T-cell (primary cell): ENCODE measurements around the gene NRF1. TPM values are rescaled to one million over a fixed set of nuclear protein-coding genes. Genes with fewer than 3 reads are reported as not detected.
A peak's percentile ranks its signal among the peaks of the same experiment; 100 is the strongest.
"Not testable (repeated sequence)": the region's sequence is repeated elsewhere in the genome, so short reads cannot be mapped to it uniquely, and the experiment has no call there.

ENCODE experiments used
- ATAC-seq, 4 experiments: fragments of 200-7000 bp in 3 of 4; fragments of 150-1000 bp in 1 of 4; cut with Tn5 transposase; replicated peaks in 1 of 4; 1 replicate in 3 of 4; 2 replicates in 1 of 4; pipeline ENCODE4 v1.10.0; 2021; ENCODE audit warnings: moderate library complexity in 3 of 4, mild to moderate bottlenecking in 2 of 4, moderate number of reproducible peaks in 1 of 4
- CTCF ChIA-PET, 2 donors: fragments of 300-600 bp; sonication (Branson Sonifier 250); formaldehyde crosslinking; loops; one replicate each; lab custom pipeline; 2022; ENCODE audit warnings: antibody characterized with exemption in 2 of 2; lab: Charles Lee
- POLR2A ChIA-PET, 2 donors: fragments of 300-600 bp; sonication (Branson Sonifier 250); formaldehyde crosslinking; loops; one replicate each; lab custom pipeline; 2022; ENCODE audit warnings: antibody characterized with exemption in 2 of 2; lab: Charles Lee
- DNase-seq, 35 experiments: peaks; one replicate each; pipeline versions ENCODE4 v3.0.0 to v3.0.0-alpha.2; 2013 to 2023
- H3K27ac ChIP-seq: one replicate; pipeline ENCODE4 v1.5.1; 2013; ENCODE audit warnings: low read length
- H3K27me3 ChIP-seq, 2 experiments: replicated peaks in 1 of 2; 1 replicate in 1 of 2; 2 replicates in 1 of 2; pipeline versions ENCODE4 v1.6.1 to v1.7.0; 2013; ENCODE audit warnings: low read length in 1 of 2, mixed read lengths in 1 of 2; ENCODE audit not compliant: control insufficient read depth in 2 of 2, insufficient read depth in 2 of 2; ENCODE audit errors: extremely low read depth in 1 of 2
- H3K36me3 ChIP-seq, 2 donors: 1 replicate in 1 of 2; 2 replicates in 1 of 2; pipeline versions ENCODE4 v1.6.1 to v1.7.0; 2013; ENCODE audit warnings: low read length in 1 of 2; ENCODE audit not compliant: control insufficient read depth in 2 of 2, insufficient read depth in 1 of 2; ENCODE audit errors: extremely low read depth in 1 of 2
- H3K4me1 ChIP-seq, 2 experiments: 1 replicate in 1 of 2; 2 replicates in 1 of 2; pipeline versions ENCODE4 v1.6.1 to v1.7.0; 2013; ENCODE audit warnings: low read length in 2 of 2, mixed read lengths in 1 of 2; ENCODE audit not compliant: insufficient read depth in 2 of 2, control insufficient read depth in 1 of 2; ENCODE audit errors: extremely low read depth in 1 of 2
- H3K4me3 ChIP-seq, 2 donors: 1 replicate in 1 of 2; 2 replicates in 1 of 2; pipeline versions ENCODE4 v1.5.1 to v1.7.0; 2013; ENCODE audit warnings: mild to moderate bottlenecking in 2 of 2, low read length in 1 of 2, moderate library complexity in 1 of 2; ENCODE audit not compliant: control insufficient read depth in 1 of 2; ENCODE audit errors: extremely low read depth in 1 of 2
- H3K9me3 ChIP-seq: 2 replicates; pipeline ENCODE4 v1.7.0; 2013
- H3K27ac Mint-ChIP-seq, 2 donors: one replicate each; pipeline ENCODE4 v1.8.0; 2020 to 2021; ENCODE audit warnings: mild to moderate bottlenecking in 2 of 2, mixed read lengths in 2 of 2
- H3K27me3 Mint-ChIP-seq, 2 donors: one replicate each; pipeline ENCODE4 v1.8.0; 2021 to 2022; ENCODE audit warnings: mixed read lengths in 2 of 2
- H3K36me3 Mint-ChIP-seq: one replicate; pipeline ENCODE4 v1.8.0; 2021; ENCODE audit warnings: mixed read lengths
- H3K4me1 Mint-ChIP-seq, 3 donors: one replicate each; pipeline ENCODE4 v1.8.0; 2020 to 2022; ENCODE audit warnings: mixed read lengths in 3 of 3, mild to moderate bottlenecking in 1 of 3
- H3K4me3 Mint-ChIP-seq, 3 donors: one replicate each; pipeline ENCODE4 v1.8.0; 2020 to 2022; ENCODE audit warnings: mild to moderate bottlenecking in 3 of 3, mixed read lengths in 3 of 3, moderate library complexity in 3 of 3
- H3K9me3 Mint-ChIP-seq, 3 donors: one replicate each; pipeline ENCODE4 v1.8.0; 2020 to 2022; ENCODE audit warnings: mixed read lengths in 3 of 3
- WGBS: methylation state at CpG from one replicate; pipeline ENCODE4 v1.1.5; 2013; ENCODE audit warnings: missing lambda C conversion rate; ENCODE audit not compliant: insufficient coverage; 5-methylcytosine and 5-hydroxymethylcytosine counted together
- total RNA-seq, 35 experiments: library from RNA in 6 of 35; stranded (reverse) in 6 of 35; fragments of 120-200 nt in 1 of 35; gene quantifications; one replicate each; pipeline versions ENCODE4 v1.2.1 to v1.2.4 and lab custom pipeline; 2013 to 2026

NRF1 gene
- total RNA-seq, 5 donors from 2014 or later (not counting 1 experiment from before 2014, with no cell fraction given), result 31.5 to 38.0 (median 35.6) TPM

GRCh38 chr7:129604021-129604420 is 7.5 kb upstream of the NRF1 start:
- H3K36me3 Mint-ChIP-seq, H3K4me3 Mint-ChIP-seq, H3K9me3 Mint-ChIP-seq, DNase-seq, H3K4me3 ChIP-seq, CTCF ChIA-PET, H3K36me3 ChIP-seq, ATAC-seq, H3K27me3 Mint-ChIP-seq, H3K27ac ChIP-seq, H3K9me3 ChIP-seq, H3K27ac Mint-ChIP-seq, H3K27me3 ChIP-seq, H3K4me1 ChIP-seq: not testable (repeated sequence)
- H3K4me1 Mint-ChIP-seq, result peaks cover 16 to 28% (median 21%) of the 10 kb centered on the region in 3 donors
- POLR2A ChIA-PET, result interaction anchor here in 1 of 2 donors (0.6 kb wide), 2 partner anchors 133 to 371 kb away, joined by 3 read pairs; no protein-coding TSS in a partner anchor
- no CpG with 5 or more reads among the region's 3 CpGs for WGBS

- ChIA-PET CTCF (interaction anchor here (1.1 to 1.3 kb wide), 2 partner anchors 237 kb away, joined by 3 to 5 read pairs; no protein-coding TSS in a partner anchor), POLR2A (interaction anchor here (0.6 kb wide), 2 partner anchors 104 to 133 kb away, joined by 3 to 7 read pairs; no protein-coding TSS in a partner anchor)
- Mint-ChIP-seq H3K9me3 (no peaks in the 10 kb centered on the region), H3K36me3 (peaks cover 6% of the 10 kb centered on the region), H3K4me1 (peaks cover 24 to 36% (median 30%) of the 10 kb centered on the region in 3 donors), H3K27ac (peak overlapping the region; percentile 12 to 46), H3K27me3 (no peaks in the 10 kb centered on the region), H3K4me3 (no peak overlapping the region)
- Histone ChIP-seq H3K4me3 (no peak overlapping the region), H3K4me1 (peaks cover 0 to 7% of the 10 kb centered on the region in 2 experiments), H3K9me3 (no peaks in the 10 kb centered on the region), H3K36me3 (peaks cover 0 to 8% of the 10 kb centered on the region in 2 donors), H3K27ac (no peak overlapping the region), H3K27me3 (no peaks in the 10 kb centered on the region)
- no peak for ATAC-seq
- 90% methylated on average over 8 of the region's 8 CpGs for WGBS
- DNase-seq, result no peak
These were observed 6.6 kb upstream of the NRF1 start for GRCh38 chr7:129604713-129605437.

GRCh38 chr7:129605960-129606614 is 5.4 kb upstream of the NRF1 start:
- H3K27me3 ChIP-seq, result no peaks in the 10 kb centered on the region
- no peak overlapping the region for H3K4me3 ChIP-seq
- H3K4me1 ChIP-seq, result peaks cover 6 to 18% of the 10 kb centered on the region in 2 experiments
- no peaks in the 10 kb centered on the region for H3K9me3 ChIP-seq
- ATAC-seq (no peak), DNase-seq (no peak)
- ChIA-PET CTCF (interaction anchor here (1.1 to 1.3 kb wide), 2 partner anchors 238 kb away, joined by 3 to 5 read pairs; no protein-coding TSS in a partner anchor), POLR2A (no interaction called here)
- H3K4me1 Mint-ChIP-seq, result peaks cover 35 to 40% (median 40%) of the 10 kb centered on the region in 3 donors
- WGBS, result 100% methylated on average over 6 of the region's 6 CpGs
- H3K9me3 Mint-ChIP-seq, result no peaks in the 10 kb centered on the region
- peaks cover 6% of the 10 kb centered on the region for H3K36me3 Mint-ChIP-seq
- H3K27ac ChIP-seq, result no peak overlapping the region
- no peaks in the 10 kb centered on the region for H3K27me3 Mint-ChIP-seq
- peaks cover 0 to 9% of the 10 kb centered on the region in 2 donors for H3K36me3 ChIP-seq
- H3K27ac Mint-ChIP-seq, result peak overlapping the region; percentile 41 to 49
- H3K4me3 Mint-ChIP-seq, result no peak overlapping the region

GRCh38 chr7:129606803-129607202 is 4.7 kb upstream of the NRF1 start:
- DNase-seq, result peak in 1 of 35 experiments; percentile 16
- Histone ChIP-seq H3K4me3 (no peak overlapping the region), H3K4me1 (peaks cover 6 to 18% of the 10 kb centered on the region in 2 experiments), H3K27ac (no peak overlapping the region), H3K36me3 (peaks cover 0 to 9% of the 10 kb centered on the region in 2 donors), H3K27me3 (no peaks in the 10 kb centered on the region), H3K9me3 (no peaks in the 10 kb centered on the region)
- H3K27ac Mint-ChIP-seq, result peak overlapping the region; percentile 69 to 85
- peaks cover 36 to 41% (median 40%) of the 10 kb centered on the region in 3 donors for H3K4me1 Mint-ChIP-seq
- ChIA-PET CTCF (no interaction called here), POLR2A (no interaction called here)
- no peaks in the 10 kb centered on the region for H3K27me3 Mint-ChIP-seq
- no peak overlapping the region for H3K4me3 Mint-ChIP-seq
- ATAC-seq, result no peak
- WGBS, result 25% methylated on average over 5 of the region's 7 CpGs
- peaks cover 6% of the 10 kb centered on the region for H3K36me3 Mint-ChIP-seq
- no peaks in the 10 kb centered on the region for H3K9me3 Mint-ChIP-seq

- Mint-ChIP-seq H3K9me3 (no peaks in the 10 kb centered on the region), H3K27me3 (no peaks in the 10 kb centered on the region), H3K27ac (no peak overlapping the region), H3K4me3 (no peak overlapping the region), H3K4me1 (peaks cover 36 to 44% (median 43%) of the 10 kb centered on the region in 3 donors), H3K36me3 (peaks cover 6% of the 10 kb centered on the region)
- Histone ChIP-seq H3K4me3 (no peak overlapping the region), H3K36me3 (peaks cover 0 to 9% of the 10 kb centered on the region in 2 donors), H3K27me3 (no peaks in the 10 kb centered on the region), H3K27ac (no peak overlapping the region), H3K9me3 (no peaks in the 10 kb centered on the region), H3K4me1 (peaks cover 9 to 22% of the 10 kb centered on the region in 2 experiments)
- ChIA-PET CTCF (interaction anchor here in 1 of 2 donors (0.6 to 1.2 kb wide), 3 partner anchors 9 to 173 kb away, joined by 3 to 4 read pairs (median 3); partner anchors contain the start of gene STRIP2), POLR2A (interaction anchor here in 1 of 2 donors (1.0 kb wide), 1 partner anchor 173 kb away, joined by 4 read pairs; the partner anchor contains the start of gene STRIP2)
- WGBS, result 100% methylated on average over 2 of the region's 7 CpGs
- no peak for ATAC-seq
- DNase-seq, result peak in 28 of 35 experiments; percentile 14 to 71 (median 36)
These were observed 3.9 kb upstream of the NRF1 start for GRCh38 chr7:129607471-129608120.

- ATAC-seq, result no peak
- WGBS, result 100% methylated on average over 2 of the region's 2 CpGs
- H3K36me3 ChIP-seq, result peaks cover 0 to 9% of the 10 kb centered on the region in 2 donors
- CTCF ChIA-PET, result interaction anchor here in 1 of 2 donors (1.5 kb wide), 1 partner anchor 176 kb away, joined by 3 read pairs; the partner anchor contains the start of gene STRIP2
- no peak for DNase-seq
- Mint-ChIP-seq H3K4me3 (peak overlapping the region; percentile 90 to 94 (median 93)), H3K9me3 (no peaks in the 10 kb centered on the region), H3K27me3 (no peaks in the 10 kb centered on the region), H3K27ac (peak overlapping the region; percentile 44 to 59), H3K4me1 (peaks cover 50 to 56% (median 53%) of the 10 kb centered on the region in 3 donors), H3K36me3 (peaks cover 6% of the 10 kb centered on the region)
- POLR2A ChIA-PET, result no interaction called here
- H3K9me3 ChIP-seq, result no peaks in the 10 kb centered on the region
- peaks cover 17 to 39% of the 10 kb centered on the region in 2 experiments for H3K4me1 ChIP-seq
- no peaks in the 10 kb centered on the region for H3K27me3 ChIP-seq
- no peak overlapping the region for H3K27ac ChIP-seq
- H3K4me3 ChIP-seq, result no peak overlapping the region
These were observed 1.9 kb upstream of the NRF1 start for GRCh38 chr7:129609666-129610065.
